ENCODE results near the gene ADAM19.
A peak's percentile ranks its signal among the peaks of the same experiment; 100 is the strongest.

The ADAM19 gene

DNA sequence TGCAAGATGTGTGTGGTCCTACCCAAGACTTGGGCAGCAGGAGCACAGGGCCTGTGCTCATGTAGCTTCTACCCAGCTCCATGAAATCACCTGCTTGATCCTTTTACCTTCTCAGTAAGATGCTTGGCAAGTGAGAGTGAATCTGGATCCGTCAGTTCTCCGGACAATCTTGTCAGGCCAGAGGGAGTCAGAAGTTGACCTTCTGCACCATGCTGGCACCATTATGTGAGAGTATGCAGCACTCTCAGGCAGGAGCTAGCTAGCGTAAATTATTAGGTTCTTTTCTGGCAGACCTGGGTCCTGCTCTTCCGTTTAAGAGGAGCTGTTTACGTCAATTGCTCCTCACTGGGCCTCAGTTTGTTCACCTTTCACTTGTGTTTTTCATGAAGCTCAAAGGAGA, 37.0 kb upstream of the ADAM19 start:
- no peak overlapping the region for H3K4me3 ChIP-seq (ENCODE audit: low read length)
- TF ChIP-seq, protein P1, sequence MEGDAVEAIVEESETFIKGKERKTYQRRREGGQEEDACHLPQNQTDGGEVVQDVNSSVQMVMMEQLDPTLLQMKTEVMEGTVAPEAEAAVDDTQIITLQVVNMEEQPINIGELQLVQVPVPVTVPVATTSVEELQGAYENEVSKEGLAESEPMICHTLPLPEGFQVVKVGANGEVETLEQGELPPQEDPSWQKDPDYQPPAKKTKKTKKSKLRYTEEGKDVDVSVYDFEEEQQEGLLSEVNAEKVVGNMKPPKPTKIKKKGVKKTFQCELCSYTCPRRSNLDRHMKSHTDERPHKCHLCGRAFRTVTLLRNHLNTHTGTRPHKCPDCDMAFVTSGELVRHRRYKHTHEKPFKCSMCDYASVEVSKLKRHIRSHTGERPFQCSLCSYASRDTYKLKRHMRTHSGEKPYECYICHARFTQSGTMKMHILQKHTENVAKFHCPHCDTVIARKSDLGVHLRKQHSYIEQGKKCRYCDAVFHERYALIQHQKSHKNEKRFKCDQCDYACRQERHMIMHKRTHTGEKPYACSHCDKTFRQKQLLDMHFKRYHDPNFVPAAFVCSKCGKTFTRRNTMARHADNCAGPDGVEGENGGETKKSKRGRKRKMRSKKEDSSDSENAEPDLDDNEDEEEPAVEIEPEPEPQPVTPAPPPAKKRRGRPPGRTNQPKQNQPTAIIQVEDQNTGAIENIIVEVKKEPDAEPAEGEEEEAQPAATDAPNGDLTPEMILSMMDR (conservative IDR thresholded peaks at IDR 0.05; ENCODE audit: low read length) = no peak
- DNase-seq (ENCODE audit: low read depth) = no peak

DNA sequence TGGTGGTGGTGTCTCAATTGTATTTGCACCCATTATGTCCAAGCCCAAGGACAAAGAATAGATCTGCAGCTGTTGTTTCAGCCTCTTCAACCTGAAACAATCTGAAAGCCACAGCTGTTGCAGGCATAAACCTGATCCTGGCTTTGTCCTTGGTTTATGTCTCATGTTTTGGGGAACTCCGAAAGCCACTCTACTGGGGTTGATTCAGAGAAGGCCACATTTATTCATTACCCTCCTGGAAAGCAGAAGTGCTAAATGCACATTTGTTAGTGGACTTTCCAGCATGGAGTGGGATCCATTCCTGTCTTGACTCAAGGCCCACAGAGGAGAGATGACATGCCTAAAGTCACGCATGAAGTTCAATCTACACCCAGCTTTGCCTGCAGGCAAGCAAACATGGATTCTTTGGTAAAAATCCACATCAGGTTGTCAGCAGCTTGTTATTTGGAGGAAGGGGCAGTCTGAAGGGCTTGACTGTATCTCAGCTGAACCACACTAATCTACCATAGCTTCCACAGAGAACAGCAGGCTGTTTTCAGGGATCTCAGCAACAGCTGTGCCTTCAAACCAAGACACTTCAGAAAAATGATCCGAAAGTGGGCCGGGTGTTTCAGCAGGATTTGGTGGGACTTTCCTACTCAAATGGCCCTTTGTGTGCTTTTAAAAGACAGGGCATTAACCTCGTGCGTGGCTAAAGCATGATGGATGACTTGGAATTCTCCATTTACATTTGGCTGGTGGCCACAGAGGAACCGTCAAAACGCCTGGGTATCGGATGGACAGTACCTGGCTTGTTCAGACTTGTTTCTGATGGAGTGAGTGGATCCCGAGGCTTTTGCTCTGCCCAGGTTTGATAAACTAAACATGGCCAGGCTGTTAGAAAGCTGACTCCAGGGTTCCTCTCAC, 36.2 kb upstream of the ADAM19 start:
- H3K4me3 ChIP-seq (ENCODE audit: low read length) = no peak overlapping the region
- DNase-seq (ENCODE audit: low read depth) = no peak
- TF ChIP-seq, protein P1 (conservative IDR thresholded peaks at IDR 0.05; ENCODE audit: low read length) = no peak

DNA sequence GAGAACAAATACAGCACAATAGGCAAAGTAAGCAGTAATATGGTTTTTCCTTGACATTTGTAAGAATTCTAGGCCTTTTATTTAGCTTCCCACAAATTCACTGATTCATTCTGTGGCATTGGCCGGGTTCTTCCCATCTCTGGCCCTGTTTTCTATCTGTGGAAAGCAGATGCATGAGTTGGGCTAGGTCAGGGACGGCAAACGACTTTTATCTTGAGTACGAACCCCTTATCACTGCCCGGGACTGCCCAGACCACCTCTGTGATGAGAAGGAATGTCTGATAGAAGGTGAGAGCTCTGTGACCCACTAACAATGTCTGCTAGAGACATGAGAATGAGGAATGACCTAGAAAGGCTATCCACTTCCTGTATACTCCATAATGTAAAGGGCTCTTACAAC, 35.4 kb upstream of the ADAM19 start:
- TF ChIP-seq, protein P1 (conservative IDR thresholded peaks at IDR 0.05; ENCODE audit: low read length) = no peak
- H3K4me3 ChIP-seq (ENCODE audit: low read length) = no peak overlapping the region
- DNase-seq (ENCODE audit: low read depth) = no peak

DNA sequence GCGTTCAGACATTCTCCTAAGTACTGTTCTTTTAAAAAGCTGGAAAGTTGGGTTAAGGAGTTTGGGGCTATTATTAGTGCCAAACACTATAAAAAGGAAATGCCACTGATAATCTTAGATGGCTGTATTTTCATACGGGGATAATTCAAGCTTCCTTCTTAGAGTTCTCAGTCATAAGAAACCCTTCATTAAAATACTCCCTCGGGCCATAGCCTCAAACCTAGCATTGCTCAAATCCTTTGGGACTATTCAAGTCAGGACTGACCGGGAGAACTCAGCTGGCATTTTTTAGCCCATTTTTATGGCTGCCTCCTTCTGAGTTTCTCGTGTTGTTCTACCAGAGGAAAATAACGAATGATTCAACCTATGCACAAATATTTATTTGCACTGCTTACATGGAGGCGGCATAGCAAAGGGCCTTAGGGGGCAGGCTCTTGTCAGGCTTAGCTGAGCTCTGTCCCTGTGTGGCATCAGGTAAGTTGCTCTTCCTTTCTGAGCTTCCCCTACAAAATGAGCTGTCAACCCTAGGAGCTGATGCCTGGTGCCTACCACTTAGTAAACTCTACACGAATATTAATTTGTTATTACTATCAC, 33.5 kb upstream of the ADAM19 start:
- TF ChIP-seq, protein P1 (conservative IDR thresholded peaks at IDR 0.05; ENCODE audit: low read length) = no peak
- H3K4me3 ChIP-seq (ENCODE audit: low read length) = no peak overlapping the region
- no peak for DNase-seq (ENCODE audit: low read depth)

DNA sequence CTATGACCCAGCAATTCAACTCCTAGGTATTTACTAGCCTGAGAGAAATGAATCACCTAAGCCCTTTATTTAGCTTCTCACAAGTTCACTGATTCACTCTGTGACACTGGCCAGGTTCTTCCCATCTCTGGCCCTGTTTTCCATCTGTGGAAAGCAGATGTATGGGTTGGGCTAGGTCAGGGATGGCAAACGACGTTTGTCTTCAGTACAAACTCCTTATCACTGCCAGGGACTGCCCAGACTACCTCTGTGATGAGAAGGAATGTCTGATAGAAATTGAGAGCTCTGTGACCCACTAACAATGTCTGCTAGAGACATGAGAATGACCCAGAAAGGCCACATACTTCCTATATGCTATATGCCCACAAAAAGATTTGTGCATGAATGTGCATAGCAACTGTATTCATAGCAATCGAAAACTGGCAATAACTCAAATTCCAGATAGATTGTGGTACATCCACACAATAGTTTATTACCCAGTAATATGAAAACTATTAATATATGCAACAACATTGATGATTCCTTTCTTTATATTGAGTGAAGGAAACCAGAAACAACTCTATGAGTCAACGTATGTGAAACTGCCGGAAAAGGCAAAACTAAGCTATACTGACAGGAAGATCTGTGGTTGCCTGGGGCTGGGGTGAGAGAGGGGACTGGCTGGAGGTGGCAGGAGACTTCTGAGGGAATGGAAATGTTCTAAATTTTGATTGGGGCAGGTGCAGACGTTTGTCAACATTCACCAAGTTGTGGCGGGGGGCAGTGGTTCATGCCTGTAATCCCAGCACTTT, 32.0 kb upstream of the ADAM19 start:
- peak; percentile 62 for DNase-seq (ENCODE audit: low read depth)

DNA sequence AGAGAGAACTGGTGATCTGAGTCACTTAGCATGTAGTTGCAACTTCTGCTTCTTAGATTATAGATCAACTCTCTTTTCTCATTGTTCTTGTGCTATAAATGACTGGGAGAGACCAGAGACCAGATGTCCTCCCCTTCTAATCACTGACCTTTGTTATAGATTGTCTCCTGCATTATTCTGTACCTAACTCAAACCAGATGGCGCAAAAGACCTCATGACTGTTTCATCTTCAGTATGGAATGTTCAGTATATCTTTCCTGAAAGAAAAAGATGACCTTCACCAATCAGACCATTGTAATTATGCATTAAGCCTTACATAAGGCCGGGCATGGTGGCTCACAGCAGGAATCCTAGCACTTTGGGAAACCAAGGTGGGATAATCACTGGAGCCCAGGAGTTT, 30.5 kb upstream of the ADAM19 start:
- DNase-seq (ENCODE audit: low read depth) = peak; percentile 22
- no peak overlapping the region for H3K4me3 ChIP-seq (ENCODE audit: low read length)
- TF ChIP-seq, protein P1 (conservative IDR thresholded peaks at IDR 0.05; ENCODE audit: low read length) = no peak

More for the DNA sequence above, 32.0 kb upstream of the ADAM19 start:
- TF ChIP-seq, protein P1 (conservative IDR thresholded peaks at IDR 0.05; ENCODE audit: low read length) = no peak
- no peak overlapping the region for H3K4me3 ChIP-seq (ENCODE audit: low read length)
